Measurements from ENCODE around the gene MRPL18. TPM values are rescaled to one million over a fixed set of nuclear protein-coding genes. Genes with fewer than 3 reads are reported as not detected.

The MRPL18 gene
- 42.2 and 85.6 TPM in 2 replicates for total RNA-seq

GRCh38 chr6:159790149-159790955, at the start of gene MRPL18:
TSS of gene MRPL18 (plus strand) at chr6:159790467. CDS start at chr6:159790588, 121 bp downstream.

GRCh38 chr6:159761873-159762680, 28.2 kb upstream of the MRPL18 start, which contains the start of gene ACAT2:
TSS of gene ACAT2 (plus strand) at chr6:159762045. CDS start at chr6:159762088, 43 bp downstream.

GRCh38 chr6:159789377-159790148, 704 bp upstream of the MRPL18 start, which contains the start of gene TCP1:
TSS of gene TCP1 (minus strand) at chr6:159789602. CDS start at chr6:159789468, 134 bp downstream.

GRCh38 chr6:159800141-159800865, 10.0 kb downstream of the MRPL18 start, which contains the start of gene PNLDC1:
TSS of gene PNLDC1 (plus strand) at chr6:159800276. CDS start at chr6:159800308, 32 bp downstream.

Small RNA genes lying within 50 kb of the gene (small RNA-seq; reads per million reads assigned to genes)
- gene SNORA20 (ENCODE audit: low replicate concordance) (505 reads per million, percentile 99 among the genes with 10 or more reads in this experiment), gene SNORA29 (ENCODE audit: low replicate concordance) (not detected)

Other genes with a start within 250 kb of the MRPL18 start
- gene SOD2, start 97.2 kb upstream of the MRPL18 start, total RNA-seq = 189 and 4,222 TPM in 2 replicates
- gene WTAP, start 63.0 kb upstream of the MRPL18 start, total RNA-seq = 102 and 219 TPM in 2 replicates
- gene ACAT2, start 28.4 kb upstream of the MRPL18 start, total RNA-seq = 54.5 and 110 TPM in 2 replicates
- gene TCP1, start 865 bp upstream of the MRPL18 start, total RNA-seq = 131 and 327 TPM in 2 replicates
- gene PNLDC1, start 9.8 kb downstream of the MRPL18 start, total RNA-seq = not detected in 2 replicates
- gene MAS1, start 100.5 kb downstream of the MRPL18 start, total RNA-seq = not detected in 2 replicates
- gene IGF2R, start 178.6 kb downstream of the MRPL18 start, total RNA-seq = 118 and 235 TPM in 2 replicates

Measured in placental pericyte (primary cell).